DMS153 (cell line): ENCODE data around the gene FARS2.

Experiments used
- DNase-seq: peaks from one replicate; lab custom pipeline; 2025; lab: John Stamatoyannopoulos, UW

FARS2 gene

DNA sequence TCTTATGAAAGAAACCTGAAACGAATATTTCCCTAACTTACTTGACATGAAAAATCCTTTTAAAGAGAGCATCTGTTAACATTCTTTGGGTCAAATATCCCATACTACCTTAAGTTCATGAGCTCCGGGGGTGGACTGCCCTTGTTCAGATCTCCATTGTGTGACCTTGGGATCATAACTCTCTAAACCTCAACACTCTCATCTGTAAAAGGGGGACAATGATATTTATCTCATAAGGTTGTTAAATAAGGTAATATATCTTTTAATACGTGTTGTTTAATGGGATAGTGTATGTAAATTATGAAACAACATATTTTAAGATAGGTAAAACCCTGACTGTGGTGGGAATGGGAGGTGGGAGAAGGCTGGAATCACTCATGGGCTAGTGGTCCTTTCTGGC lies 326.3 kb downstream of the FARS2 start:
- DNase-seq = no peak

DNA sequence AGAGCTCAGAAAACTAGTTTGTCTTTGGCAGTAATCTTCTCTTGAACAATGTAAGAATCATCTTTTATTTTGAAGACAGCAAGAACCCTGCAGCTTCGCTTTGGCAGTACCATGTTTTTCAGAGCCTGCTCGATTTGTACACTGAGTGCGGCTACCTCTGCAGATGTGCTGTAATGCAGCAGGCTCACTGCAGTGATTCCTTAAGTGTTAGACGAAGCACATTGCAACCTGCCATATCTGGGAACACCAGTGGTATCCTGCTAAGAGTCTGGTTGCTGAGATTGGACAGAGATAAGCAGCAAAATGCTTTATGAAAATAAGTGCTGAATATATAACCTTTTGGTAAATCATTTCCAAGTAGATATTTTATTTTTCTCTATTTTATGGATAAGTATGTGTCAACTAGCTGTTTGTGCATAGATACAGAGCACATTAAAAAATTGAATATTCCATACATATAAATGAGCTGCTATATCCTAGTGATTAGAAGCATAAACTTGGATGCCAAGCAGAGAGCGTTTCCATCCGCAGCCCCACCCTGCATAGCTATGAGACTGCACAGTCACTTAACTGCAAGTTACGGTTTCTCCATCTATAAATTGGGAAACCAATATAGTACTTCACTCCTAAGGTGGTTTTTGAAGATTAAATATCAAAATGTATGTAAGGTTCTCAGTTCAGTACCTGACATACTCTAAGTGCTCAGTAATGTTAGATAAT lies 328.3 kb downstream of the FARS2 start:
- no peak for DNase-seq

DNA sequence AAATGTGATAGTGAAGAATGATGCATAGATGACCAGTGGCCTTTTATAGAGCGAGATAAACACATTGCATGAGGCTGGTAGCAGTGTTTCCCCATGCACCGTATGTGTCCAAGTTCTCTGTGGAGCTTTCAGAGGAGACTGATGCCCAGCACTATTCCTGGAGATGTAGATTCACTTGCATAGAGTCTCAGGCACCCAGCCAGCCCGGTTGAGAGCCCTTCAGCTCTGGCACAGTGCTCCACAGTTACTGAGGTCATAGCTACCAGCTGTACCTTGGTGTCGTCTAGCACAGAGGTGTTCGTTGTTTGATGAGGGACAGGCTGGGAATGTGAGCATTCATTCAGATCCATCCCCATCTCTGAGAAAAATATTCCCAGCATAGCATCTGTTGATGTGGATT lies 328.9 kb downstream of the FARS2 start:
- DNase-seq = peak; percentile 4

DNA sequence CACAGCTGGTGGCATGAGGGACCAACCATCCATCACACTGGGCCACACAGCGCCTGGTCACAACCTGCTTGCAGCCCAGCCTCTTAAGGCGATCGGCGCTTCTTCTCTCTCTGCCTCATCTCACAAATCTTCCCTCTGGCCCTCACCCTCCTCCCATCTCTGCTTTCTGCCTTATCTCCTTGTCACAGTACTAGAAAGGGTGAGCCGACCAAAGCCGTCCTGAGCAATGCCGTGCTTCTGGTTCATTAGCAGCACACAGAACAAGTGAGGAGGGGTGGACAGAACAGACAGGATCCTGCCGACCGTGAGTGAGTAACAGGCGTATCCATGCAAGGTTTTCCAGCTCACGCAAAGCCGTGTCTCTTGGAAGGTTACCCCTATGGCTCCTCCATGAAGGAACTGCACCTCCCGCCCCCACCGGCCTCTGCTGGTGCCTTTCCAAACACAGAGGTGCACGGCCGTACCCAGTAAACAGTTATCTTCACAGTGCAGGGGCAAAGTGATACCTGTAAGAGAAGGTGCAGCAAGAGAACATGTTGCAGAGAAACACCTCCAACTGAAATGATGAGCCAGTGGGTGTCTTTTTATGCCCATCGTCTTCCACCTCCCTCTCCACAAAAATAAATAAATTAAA lies 331.7 kb downstream of the FARS2 start:
- no peak for DNase-seq

DNA sequence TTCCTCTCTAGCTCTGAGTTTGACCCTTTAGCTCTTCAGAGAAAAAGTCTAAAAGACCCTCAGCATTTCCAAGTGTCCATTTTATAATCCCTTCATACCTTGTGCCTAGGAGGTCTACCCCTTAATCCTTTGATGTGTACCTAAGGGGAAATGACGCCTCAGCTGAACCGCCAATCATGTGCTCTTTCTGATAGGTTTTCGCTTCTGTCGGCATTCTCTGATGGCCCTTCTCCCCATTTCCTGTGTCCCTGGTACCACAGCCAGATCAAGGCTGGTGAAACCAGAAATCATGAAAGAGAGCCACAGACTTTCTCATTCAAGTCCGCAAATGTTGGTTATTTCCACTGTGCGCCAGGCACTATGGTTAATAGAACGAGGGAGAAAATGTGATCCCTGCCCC lies 333.9 kb downstream of the FARS2 start:
- DNase-seq = no peak

DNA sequence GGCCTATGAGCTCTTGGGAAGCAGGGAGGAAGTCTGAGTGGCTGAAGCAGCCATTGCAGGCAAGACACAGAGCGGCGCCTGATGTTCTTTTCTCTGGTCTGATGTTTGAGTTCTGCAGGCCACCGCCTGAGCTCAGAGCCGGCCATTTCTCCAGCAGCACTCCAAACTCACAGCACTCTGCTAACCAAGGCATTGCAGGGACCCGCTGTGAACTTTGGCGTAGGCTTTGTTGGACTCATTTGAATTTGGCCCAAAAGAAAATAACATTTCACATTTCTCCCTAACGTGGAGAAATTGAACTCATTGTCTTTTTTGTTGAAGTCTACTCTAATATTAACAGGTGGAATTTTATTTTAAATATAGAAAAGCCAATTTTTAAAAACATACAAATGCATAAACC lies 336.1 kb downstream of the FARS2 start:
- no peak for DNase-seq

DNA sequence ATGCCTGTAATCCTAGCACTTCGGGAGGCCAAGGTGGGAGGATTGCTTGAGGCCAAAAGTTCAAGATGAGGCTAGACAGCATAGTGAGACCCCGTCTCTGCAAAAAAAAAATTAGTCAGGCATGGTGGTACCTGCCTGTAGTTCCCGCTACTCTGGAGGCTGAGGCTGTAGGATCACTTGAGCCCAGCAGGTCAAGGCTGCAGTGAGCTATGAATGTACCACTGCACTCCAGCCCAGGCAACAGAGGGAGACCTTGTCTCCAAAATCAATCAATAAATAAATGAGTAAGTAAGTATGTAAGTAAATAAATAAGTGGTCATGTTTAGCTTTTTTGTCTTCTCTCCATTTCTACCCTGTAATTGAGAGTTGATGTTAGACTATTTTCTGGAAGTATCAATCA lies 336.8 kb downstream of the FARS2 start:
- DNase-seq = no peak

DNA sequence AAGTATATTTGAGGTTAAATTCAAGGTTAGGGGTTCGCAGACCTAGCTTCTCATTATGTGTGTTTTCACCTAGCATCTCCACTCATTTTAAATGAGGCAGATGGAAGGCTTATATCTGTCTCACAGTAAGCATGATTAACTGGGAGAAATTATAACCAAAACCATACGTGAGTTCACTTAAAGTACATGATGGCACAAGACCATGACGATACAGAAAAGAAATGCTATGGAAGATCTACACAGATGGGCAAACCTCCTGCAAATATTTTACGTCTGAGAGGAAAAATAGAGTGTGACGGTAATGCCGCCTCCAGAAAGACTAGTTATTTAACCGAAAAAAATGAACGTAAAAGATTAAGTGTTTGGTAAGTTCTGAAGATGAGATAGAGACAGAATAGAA lies 337.8 kb downstream of the FARS2 start:
- no peak for DNase-seq

DNA sequence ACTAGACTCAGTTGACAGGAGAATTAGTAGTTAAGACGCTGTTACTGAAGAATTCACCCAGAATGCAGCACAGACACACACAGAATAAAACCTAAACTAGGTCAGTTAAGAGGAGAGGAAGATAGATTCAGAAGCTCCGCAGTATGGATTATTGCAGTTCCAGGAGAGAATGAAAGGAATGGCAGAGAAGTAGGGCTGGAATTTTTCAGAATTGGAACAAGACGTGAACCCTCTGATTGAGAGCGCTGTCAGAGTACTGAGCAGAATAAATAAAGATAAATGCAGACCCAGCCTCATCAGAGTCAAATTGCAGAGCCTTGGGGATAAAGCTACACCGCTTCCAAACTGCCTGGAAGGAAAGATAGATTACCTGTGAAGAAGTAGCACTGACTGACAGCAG lies 344.6 kb downstream of the FARS2 start:
- DNase-seq = no peak

DNA sequence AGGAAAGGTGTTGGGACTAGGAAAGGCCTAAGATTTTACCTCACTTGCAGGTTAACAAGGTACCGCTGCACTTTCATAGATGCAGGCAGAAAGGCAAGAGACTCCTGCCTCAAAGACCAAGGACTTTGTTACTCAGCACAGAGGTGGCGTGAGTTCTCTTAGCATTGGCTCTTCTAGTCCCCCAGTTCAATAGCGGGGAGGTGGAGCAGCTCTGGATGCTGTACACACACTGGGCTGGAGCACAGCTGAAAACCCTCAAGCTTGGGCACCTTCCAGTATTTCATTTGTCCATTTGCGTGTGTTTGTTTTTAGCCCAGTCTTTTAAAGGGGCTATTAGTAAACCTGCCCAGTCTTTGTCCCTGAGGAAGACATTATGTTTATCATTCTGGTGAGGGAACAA lies 345.2 kb downstream of the FARS2 start:
- peak; percentile 49 for DNase-seq

DNA sequence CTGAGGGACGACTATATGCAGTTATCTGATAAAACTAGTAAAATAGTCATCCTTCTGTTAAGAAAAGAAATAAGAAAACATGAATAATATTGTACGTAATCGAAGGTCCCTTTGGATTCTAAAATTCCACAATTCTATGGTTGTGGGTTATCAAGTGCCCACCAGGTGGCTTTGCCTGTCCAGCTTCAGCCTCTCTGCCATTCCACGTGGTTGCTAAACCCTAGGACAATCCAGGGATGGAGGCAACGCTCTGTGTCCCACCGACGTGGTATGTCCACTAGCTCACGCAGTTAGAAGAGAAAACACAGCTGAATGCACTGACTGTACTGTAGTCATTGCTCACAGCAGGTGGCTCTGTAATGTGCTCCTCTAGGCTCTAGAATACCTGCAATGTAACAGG lies 349.3 kb downstream of the FARS2 start:
- DNase-seq = no peak

DNA sequence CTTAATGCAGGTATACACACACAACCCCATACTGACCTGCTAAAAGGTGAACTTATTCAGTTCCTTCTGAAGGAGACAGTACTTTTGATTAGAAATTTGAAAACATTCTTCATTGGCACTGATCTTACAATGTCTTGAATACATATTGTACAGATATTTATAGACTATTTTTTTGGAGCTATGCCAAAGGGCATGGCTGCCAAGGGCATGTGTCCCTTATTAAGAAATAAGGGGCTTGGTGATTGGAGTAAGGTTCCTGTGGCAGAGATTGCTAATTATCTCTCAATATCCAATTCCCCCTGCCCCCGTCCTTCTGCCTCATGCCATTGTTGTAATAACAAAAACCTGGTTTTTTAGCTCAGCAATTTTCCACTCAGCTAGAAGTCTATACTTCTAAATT lies 355.9 kb downstream of the FARS2 start:
- DNase-seq = no peak

DNA sequence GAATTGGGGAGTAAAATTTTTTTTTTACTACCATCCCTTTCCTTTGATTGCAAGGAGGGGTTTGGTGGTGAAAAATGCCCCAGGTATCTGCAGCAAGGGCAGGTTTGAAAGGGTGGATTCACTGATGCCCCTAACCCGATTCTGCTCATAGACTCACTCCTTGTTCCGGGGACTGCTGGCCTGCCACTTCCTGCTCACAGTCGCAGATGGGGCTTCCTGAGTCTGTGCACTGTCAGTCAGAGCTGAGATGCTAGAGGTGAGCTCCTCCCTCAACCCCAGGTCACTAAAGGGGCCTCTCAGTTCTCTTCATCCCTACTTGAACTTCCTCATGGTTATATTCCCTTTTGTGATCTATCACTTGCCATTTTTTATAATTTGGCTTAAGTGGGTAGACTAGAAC lies 357.9 kb downstream of the FARS2 start:
- no peak for DNase-seq

DNA sequence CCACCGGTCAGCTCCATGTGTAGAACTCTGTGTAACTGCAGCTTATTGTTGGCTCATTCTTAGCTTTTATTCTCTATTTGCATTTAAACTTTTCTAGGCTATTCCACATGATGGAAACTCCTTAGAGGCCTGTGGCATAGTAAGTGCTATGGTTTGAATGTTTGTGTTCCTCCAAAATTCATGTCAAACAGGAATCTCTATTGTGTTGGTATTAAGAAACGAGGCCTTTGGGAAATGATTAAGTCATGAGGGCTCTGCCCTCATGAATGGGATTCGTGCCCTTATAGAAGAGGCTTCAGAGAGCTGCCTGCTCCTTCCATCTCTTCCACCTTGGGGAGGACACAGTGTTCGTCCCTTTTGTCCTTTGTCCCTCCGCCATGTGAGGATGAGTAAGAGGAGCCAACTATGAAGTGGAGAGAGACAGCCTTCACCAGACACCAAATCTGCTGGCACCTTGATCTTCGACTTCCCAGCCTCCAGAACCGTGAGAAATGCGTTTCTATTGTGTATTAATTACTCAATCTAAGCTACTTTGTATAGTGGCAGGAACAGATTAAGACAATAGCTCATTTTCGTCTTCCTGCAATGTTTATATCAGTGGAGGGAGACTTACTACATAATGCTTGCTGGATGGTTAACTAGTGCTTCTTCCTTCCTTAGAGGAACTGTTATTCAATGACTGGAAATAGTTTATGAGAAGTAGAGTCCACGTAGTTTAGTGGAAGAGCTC lies 361.1 kb downstream of the FARS2 start:
- no peak for DNase-seq

DNA sequence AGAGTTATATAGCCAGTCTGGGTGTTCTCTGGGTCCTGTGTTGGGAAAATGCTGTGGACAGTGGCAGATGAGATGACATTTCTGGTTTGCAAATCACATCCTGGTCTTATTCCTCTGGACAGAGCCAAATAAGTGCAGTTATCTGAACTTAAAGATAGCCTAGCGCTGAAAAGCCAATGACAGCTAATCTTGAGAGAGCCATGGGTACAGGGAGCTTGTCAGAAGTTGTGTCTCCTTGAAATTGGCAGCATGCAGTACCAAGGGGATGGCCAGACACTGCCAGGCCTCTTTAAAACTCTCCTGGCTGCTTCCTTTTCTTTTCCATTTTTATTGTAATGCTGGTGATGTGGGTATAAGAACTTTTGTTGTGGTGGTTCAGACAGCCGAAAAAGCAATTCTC lies 362.5 kb downstream of the FARS2 start:
- no peak for DNase-seq

DNA sequence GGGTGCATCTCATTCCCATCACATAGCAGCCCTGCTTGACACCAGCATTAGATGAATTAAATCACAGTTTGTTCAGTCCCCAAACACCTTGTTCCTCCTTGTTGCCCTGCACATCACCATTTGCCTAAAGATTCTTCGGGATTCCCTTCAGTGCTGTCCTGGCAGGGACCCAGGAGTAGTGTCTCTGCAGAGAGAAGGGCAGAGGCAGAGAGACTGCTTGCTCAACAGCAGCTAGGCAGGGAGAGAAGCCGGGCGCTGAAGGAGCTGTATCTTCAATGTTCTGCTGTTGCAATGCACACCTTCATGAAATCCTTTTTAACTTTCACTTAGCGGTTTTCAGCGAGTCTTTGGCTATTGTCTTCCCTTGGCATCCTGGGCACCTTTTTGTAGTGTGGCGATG lies 362.9 kb downstream of the FARS2 start:
- DNase-seq = no peak

DNA sequence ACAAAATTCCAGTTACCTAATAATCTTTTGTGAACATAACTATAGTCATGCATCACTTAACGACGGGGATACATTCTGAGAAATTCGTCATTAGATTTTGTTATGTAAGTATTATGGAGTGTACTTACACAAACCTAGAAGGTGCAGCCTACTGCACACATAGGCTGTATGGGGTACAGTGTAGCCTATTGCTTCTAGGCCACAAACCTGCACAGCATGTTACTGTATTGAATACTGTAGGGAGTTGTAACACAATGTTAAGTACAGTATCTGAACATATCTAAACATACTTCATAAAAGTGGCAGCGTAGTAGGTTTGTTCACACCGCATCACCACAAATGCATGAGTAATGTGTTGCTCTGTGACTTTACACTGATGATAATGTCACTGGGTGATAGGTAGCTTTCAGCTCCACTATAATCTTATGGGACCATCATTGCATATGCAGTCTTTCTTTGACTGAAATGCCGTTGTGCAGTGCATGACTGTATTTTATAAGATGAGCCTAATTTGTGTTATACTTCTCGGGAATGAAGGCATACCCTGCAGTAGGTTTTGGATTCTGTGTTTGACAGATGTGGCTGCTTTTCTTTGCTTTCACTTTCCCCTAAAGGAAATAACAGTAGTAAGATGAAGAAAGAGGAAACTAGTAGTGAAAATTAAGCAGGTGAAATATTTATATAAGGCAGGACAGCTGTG lies 365.6 kb downstream of the FARS2 start:
- no peak for DNase-seq

DNA sequence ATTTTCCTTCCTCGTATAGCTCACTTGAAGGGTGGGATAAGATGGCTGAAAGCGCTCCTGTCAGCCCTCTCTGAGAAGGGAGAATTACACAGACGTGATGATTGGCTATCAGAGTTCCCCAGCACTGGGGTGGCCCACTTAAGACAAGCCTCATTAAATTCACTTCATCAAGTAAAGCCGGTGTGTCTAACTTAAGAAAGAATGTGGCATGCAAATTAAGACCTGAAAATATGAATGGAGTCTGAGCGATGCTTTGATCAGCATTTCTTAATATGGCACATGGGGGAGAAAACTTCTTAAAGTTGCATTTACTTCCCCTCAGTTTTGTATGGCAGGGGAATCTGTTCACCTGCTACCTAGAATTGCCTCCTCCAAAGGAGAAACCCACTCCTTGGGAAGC lies 369.3 kb downstream of the FARS2 start:
- DNase-seq = no peak

DNA sequence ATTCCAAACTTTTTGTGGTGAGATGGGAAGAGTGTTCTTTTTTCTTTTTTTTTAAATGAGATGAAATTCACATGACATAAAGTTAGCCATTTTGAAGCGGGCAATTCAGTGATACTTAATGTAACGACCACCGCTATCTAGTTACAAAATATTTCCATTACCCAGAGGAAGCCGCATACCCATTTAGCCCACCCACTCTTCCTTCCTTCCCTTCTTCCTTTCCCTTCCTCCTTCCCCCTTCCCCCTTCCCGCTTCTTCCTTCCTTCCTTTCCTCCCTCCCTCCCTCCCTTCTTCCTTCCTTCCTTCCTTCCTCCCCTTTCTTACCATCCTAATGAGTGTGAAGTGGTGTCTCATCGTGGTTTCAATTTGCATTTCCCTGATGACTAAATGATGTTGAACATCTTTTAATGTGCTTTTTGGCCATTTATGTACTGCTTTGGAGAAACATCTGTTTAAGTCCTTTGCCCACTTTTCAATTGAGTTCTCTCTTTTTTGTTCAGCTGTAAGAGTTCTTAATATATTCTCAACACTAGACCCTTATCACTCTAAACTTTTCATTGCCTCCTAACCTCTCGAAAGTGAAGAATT lies 371.1 kb downstream of the FARS2 start:
- no peak for DNase-seq

DNA sequence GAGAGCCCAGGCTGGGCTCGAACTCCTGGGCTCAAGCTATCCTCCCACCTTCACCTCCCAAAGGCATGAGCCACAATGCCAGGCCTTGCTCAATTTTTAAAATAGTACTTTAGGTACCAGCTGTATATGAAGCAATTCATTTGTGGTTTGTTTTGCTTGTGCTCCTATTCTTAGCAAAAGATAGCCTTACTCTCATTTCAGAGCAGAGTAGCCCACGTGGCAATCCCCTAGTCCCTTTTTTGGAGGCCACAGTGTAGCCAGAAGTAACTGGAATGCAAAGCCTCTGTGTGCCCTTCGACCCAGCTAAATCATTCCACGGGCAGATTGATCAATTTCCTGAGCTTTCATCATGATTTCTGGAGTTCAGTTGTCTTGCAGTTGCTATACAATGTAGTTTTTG lies 373.2 kb downstream of the FARS2 start:
- DNase-seq = no peak

DNA sequence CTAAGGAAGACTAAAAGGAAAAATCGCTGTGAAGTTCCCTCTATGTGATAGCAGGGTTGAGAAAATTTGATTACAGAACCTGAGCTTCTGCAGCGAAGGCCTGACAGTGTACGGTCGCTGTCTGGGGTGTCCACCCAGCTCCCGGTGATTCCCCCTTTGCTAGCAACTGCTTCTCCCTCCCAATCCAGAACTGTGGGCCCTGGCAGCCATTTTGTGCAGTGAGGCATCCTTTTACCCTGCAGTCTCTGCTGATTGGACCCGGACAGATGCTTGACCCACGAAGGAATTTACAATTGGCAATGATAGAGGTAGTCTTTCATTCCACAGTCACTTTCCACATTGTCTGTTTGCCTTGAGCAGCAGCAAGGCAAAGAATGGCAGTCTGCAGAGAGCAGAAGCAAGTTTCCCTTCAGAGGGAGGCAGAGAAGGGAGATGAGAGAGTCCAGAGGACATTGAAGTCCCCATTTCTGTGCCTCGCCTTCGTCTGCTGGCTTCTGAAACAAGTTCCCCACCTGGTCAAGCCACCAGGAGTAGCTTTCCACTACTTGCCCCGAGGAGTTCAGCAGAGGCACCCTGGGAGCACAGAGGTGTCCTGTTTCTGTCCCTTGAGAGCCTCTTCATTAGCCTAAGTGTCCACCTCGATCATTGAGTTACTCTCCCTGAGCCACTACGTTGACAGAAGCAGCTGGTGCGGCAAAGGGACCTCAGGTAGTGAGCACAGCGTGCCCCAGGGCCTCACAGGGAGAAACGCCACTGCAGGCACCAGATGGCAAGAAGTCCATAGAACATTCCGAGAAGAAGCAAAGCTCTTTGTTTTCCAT lies 375.1 kb downstream of the FARS2 start:
- DNase-seq = no peak

DNA sequence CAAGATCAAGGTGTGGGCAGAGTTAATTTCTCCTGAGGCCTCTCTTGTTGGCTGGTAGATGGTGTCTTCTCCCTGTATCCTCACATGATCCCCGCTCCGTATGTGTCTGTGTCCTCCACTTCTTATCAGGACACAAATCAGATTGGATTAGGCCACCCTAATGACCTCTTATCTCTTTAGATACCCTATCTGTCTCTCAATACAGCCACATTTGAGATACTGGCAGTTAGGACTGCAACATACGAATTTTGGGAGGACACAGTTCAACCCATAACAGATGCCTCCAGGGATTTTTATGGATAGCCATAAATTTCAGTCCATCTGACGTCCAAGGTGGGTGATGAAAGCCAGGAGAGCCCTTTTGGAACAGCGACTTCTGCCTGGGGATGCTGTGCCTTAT lies 376.4 kb downstream of the FARS2 start:
- no peak for DNase-seq
